GM06990 (cell line): ENCODE data around the gene RHBDL2.

ENCODE experiments used
- DNase-seq: peaks from one replicate; pipeline ENCODE4 v3.0.0-alpha.2; 2011; ENCODE audit not compliant: insufficient read length; ENCODE audit errors: extremely low read depth
- H3K27me3 ChIP-seq: replicated peaks from 2 replicates; pipeline ENCODE4 v1.6.0; 2011; ENCODE audit warnings: low read length; ENCODE audit not compliant: control insufficient read depth, insufficient read depth
- H3K36me3 ChIP-seq: 2 replicates; pipeline ENCODE4 v1.5.1; 2011; ENCODE audit warnings: low read length; ENCODE audit not compliant: control insufficient read depth, insufficient read depth
- H3K4me3 ChIP-seq: replicated peaks from 2 replicates; pipeline ENCODE4 v1.5.1; 2011; ENCODE audit warnings: low read depth, mild to moderate bottlenecking, control low read depth, low read length
- TF ChIP-seq, protein P1 (sequence below): IDR thresholded peaks from 2 replicates; pipeline ENCODE4 v1.5.1; 2011; ENCODE audit warnings: low read length, control low read depth, mild to moderate bottlenecking, inconsistent platforms; ENCODE audit not compliant: insufficient read depth, poor library complexity, severe bottlenecking

RHBDL2 gene

DNA sequence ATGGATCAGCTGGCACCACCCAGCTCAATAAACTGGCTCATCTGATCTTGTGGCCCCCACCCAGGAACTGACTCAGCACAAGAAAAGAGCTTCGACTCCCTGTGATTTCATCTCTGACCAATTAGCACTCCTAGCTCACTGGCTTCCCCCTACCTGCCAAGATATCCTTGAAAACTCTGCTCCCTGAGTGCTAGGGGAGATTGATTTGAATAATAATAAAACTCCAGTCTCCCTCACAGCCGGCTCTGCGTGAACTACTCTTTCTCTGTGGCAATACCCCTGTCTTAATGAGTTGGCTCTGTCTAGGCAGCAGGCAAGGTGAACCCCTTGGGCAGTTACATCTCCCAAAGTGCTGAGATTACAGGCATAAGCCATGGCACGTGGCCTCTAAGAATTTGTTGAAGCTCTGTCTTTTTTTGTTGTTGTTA lies 11.8 kb upstream of the RHBDL2 start:
- TF ChIP-seq, protein P1, sequence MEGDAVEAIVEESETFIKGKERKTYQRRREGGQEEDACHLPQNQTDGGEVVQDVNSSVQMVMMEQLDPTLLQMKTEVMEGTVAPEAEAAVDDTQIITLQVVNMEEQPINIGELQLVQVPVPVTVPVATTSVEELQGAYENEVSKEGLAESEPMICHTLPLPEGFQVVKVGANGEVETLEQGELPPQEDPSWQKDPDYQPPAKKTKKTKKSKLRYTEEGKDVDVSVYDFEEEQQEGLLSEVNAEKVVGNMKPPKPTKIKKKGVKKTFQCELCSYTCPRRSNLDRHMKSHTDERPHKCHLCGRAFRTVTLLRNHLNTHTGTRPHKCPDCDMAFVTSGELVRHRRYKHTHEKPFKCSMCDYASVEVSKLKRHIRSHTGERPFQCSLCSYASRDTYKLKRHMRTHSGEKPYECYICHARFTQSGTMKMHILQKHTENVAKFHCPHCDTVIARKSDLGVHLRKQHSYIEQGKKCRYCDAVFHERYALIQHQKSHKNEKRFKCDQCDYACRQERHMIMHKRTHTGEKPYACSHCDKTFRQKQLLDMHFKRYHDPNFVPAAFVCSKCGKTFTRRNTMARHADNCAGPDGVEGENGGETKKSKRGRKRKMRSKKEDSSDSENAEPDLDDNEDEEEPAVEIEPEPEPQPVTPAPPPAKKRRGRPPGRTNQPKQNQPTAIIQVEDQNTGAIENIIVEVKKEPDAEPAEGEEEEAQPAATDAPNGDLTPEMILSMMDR, result no peak
- no peak for DNase-seq

DNA sequence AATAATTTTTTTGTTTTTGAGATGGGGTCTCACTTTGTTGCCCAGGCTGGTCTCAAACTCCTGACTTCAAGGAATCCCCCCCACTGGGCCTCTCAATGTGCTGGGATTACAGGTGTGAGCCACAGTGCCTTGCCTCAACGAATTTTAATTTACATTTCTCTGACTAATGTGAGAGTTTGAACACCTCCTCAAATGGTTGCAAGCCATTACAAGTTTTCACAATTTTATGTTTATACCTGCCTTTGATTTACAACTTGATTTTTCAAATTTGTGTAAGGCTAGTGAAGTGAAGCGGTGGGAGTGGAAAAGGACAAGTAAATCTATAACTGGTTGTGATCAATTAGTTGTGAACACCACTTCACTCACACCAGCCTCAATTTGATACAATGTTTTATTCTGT lies 8.9 kb upstream of the RHBDL2 start:
- Histone ChIP-seq H3K27me3 (no peaks in the 10 kb centered on the region), H3K36me3 (no peaks in the 10 kb centered on the region), H3K4me3 (no peak overlapping the region)
- no peak for DNase-seq
- TF ChIP-seq, protein P1, result no peak

More for the DNA sequence above, 11.8 kb upstream of the RHBDL2 start:
- Histone ChIP-seq H3K36me3 (no peaks in the 10 kb centered on the region), H3K4me3 (no peak overlapping the region), H3K27me3 (no peaks in the 10 kb centered on the region)

GRCh38 chr1:38944547-38944946 lies 2.9 kb upstream of the RHBDL2 start:
- TF ChIP-seq, protein P1, result no peak
- H3K36me3 ChIP-seq, result no peaks in the 10 kb centered on the region
- DNase-seq, result no peak

DNA sequence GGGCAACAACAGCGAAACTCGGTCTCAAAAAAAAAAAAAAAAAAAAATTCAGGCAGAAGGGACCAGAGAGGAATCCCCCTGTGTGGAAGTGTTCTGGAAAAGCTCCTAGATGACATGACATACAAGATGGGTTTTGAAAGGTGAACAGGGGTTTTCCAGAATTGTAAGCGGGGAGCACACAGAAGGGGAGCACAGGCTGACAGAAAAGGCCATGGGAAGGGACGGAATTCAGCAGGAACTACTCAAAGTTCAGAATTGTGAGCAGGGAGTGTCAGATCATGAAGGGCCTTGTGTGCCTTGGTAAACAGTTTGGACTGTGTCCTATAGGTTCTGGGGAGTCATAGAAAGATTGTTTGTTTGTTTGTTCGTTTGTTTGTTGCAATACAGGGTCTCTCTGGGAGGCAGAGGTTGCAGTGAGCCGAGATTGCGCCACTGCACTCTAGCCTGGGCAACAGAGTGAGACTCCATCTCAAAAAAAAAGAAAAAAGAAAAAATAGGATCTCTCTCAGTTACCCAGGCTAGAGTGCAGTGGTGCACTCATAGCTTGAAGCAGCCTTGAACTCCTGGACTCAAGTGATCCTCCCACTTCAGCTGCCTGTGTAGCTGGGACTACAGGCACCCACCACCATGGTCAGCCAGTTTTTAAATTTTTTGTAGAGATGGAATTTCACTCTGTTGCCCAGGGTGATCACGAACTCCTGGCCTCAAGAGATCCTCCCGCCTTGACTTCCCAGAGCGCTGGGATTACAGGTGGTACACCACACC lies 1.2 kb upstream of the RHBDL2 start:
- TF ChIP-seq, protein P1, result no peak
- no peak overlapping the region for H3K4me3 ChIP-seq
- DNase-seq, result no peak
- no peaks in the 10 kb centered on the region for H3K36me3 ChIP-seq
- H3K27me3 ChIP-seq, result no peaks in the 10 kb centered on the region

More at GRCh38 chr1:38944547-38944946, 2.9 kb upstream of the RHBDL2 start:
- no peak overlapping the region for H3K4me3 ChIP-seq
- no peaks in the 10 kb centered on the region for H3K27me3 ChIP-seq

- no peak for DNase-seq
- TF ChIP-seq, protein P1, result no peak
- Histone ChIP-seq H3K4me3 (no peak overlapping the region), H3K27me3 (no peaks in the 10 kb centered on the region), H3K36me3 (no peaks in the 10 kb centered on the region)
Measured at GRCh38 chr1:38941093-38941492, 537 bp downstream of the RHBDL2 start.
